HFF-Myc (cell line): ENCODE results near the gene EPAS1.
A peak's percentile ranks its signal among the peaks of the same experiment; 100 is the strongest.

Experiments used
- DNase-seq: peaks from one replicate; pipeline ENCODE4 v3.0.0-alpha.2; 2011; ENCODE audit warnings: low read depth; ENCODE audit errors: extremely low read depth
- H3K4me3 ChIP-seq: replicated peaks from 2 replicates; pipeline ENCODE4 v1.5.1; 2011; ENCODE audit warnings: low read depth, mild to moderate bottlenecking, control low read depth, low read length
- TF ChIP-seq, protein P1 (sequence below): IDR thresholded peaks from 2 replicates; pipeline ENCODE4 v1.5.1; 2012; ENCODE audit warnings: mild to moderate bottlenecking, low read depth, low read length, control low read depth; ENCODE audit errors: missing control alignments

Gene EPAS1

DNA sequence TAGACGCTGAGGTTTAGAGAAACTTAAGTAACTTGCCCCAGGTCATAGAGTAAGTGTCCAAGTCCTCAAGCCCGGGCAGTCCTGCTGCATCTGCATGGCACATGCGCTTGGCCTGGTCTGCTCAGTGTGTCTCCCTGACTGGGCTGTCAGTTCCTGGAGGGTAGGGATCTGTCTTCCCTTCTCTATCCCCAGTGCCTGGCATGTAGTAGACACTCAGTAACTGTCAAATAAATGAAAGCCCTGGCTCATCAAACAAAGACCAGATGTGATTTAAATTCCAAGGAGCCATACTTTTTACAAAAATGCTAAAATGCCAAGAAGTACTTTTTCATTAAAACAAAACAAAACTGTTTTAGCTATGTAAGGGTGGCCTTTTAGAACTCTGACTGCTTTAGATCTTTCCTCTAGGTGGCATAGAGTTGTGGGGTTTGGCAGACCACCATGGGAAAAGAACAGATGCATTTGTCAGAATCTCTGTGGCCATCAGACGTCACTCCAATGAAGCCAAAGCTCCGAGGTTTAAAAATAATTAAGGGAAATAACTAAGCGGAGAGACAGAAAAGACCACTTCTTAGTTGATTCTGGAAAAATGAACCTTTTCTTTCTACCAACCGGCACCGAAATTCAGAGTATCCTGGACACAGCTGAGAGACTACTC is 34.0 kb downstream of the EPAS1 start:
- H3K4me3 ChIP-seq: no peak overlapping the region
- DNase-seq: peak; percentile 67
- TF ChIP-seq, protein P1, sequence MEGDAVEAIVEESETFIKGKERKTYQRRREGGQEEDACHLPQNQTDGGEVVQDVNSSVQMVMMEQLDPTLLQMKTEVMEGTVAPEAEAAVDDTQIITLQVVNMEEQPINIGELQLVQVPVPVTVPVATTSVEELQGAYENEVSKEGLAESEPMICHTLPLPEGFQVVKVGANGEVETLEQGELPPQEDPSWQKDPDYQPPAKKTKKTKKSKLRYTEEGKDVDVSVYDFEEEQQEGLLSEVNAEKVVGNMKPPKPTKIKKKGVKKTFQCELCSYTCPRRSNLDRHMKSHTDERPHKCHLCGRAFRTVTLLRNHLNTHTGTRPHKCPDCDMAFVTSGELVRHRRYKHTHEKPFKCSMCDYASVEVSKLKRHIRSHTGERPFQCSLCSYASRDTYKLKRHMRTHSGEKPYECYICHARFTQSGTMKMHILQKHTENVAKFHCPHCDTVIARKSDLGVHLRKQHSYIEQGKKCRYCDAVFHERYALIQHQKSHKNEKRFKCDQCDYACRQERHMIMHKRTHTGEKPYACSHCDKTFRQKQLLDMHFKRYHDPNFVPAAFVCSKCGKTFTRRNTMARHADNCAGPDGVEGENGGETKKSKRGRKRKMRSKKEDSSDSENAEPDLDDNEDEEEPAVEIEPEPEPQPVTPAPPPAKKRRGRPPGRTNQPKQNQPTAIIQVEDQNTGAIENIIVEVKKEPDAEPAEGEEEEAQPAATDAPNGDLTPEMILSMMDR: no peak

DNA sequence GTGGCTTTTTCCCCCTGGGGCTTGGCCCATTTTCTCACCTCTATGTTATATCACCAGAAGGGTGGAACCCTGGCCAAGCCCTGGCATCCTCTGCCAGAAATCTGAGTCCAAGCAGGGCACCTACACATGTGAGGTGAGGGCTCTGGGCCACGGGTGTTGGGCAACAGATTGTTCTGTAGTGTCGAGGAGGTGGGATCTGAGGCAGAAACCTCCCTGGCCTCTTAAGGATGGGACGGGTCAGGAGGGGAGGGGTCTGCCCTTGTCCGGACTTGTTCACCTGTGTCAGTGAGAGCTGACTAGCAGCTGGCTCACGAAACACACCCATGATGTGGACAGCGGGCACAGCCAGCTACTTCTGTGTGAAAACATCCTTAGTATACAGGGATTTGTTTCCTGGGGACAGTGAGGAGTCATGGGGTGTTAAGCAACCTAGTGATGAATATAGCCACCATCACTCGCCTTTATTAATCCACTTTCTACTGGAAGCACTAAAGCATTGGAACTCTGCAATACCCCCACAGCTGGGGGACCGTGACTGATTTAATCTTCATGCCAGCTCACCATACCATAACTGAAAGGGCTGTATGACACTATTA is 35.6 kb downstream of the EPAS1 start:
- DNase-seq: no peak
- TF ChIP-seq, protein P1: no peak
- no peak overlapping the region for H3K4me3 ChIP-seq

DNA sequence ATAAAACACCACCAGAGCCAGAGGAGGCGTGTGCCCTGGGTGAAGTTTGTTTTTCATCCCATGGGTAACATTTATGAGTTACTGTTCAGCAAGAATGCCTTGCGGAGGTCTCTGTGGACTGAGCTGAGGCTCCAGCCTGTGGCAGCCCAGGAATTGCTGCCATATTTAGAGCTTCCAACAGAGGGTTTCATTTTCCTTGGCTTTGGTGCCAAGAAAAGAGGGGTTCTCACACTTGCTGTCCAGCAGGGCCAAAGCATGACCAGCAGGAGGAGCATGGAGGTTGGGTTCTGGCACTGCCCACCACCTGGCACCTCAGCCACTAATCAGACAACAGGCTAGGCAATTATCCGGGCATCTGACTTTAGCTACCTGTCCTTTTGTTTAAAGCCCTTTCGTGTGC is 36.7 kb downstream of the EPAS1 start:
- TF ChIP-seq, protein P1: peak; percentile 33
- DNase-seq: no peak
- H3K4me3 ChIP-seq: no peak overlapping the region

DNA sequence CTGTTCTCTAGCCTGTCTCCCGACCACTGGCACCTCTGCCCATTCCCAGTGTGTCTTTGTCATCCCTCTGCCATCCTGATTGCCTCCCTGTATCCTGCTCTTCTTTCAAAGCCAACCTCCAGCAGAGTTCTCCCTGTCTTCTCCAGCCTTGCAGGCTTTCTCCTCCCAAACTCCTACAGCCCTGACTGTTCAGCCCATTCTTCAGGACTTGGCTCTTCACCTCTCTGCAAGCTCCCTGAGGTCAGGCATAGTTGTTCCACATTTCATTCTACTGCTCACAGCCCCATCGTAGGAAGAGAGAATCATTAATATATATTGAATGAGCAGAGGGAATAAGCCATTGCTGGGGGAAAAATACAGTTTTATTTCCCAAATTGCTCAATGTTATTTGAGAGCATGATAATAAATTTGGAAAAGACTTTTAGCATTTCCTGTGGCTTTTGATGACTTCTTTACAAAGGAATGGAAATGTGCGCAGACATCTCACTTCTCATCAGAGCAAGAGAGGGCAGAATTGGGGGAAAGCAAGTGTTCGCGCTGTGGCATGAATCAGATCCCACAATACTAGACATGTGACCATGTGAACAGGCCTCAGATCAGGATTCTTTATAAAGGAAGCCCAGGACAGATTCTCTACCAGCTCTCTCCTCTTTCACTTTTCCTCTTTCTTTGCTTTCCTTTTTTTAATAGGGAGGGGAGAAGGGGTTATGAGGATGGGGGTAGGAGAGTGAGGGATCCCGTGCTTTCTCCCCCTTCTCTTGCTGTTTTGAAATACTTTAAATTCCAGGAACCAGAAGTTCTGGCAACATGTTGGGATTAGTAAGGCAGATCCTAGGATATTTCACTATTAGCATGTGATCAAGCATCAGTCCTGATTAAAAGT is 37.4 kb downstream of the EPAS1 start:
- TF ChIP-seq, protein P1: no peak
- peak; percentile 85 for DNase-seq
- H3K4me3 ChIP-seq: peak overlapping the region; percentile 26; the same call in 1 of the 2 replicates

DNA sequence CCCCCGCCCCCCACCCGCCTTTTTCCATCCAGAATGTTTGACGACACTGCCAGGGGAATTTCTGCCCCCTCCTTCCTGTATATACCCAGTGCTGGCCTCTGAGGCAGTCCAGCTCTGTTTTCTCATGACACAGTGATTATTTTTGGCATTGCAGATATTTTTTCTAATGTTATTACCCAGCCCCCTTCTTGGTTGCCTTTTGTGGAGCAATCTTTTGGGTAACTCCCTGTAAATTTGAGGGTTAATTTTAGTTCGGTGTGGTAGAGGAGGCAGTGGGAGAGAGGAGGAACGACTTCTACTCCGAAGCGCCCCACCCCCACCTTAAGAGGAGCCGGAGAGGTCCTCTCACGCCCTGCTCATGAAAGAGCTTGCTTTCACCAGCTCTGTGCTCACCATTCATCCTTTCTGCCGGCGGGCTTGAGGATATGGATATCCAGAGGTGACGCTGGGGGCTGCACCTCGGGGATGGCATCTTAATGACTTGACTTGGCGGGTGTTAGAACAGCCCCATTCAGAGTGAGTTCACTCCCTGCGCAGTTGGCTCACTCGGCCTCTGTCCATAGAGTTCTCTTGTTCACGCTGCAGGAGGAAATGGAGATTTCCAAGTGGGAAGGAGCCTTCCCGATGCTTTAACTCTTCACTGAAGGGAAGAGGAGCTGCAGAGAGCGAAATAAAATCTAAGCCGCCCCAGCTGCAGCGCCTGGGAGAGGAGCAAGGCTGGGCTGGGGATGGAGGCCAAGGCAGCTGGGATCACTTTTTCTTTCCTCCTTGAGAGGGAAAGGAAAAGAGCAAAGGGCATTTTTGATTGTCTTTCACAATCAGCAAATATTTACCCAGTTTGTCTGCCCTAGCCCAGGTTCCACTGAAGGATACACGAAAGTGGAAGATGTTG is 38.4 kb downstream of the EPAS1 start:
- no peak for DNase-seq
- TF ChIP-seq, protein P1: no peak
- H3K4me3 ChIP-seq: peak overlapping the region; percentile 26
